ENCODE results near the gene PFN2.

Gene PFN2

GRCh38 chr3:149919509-149919908 lies 51.2 kb downstream of the PFN2 start:
- DNase-seq (ENCODE audit: low read depth, low spot score) = no peak

DNA sequence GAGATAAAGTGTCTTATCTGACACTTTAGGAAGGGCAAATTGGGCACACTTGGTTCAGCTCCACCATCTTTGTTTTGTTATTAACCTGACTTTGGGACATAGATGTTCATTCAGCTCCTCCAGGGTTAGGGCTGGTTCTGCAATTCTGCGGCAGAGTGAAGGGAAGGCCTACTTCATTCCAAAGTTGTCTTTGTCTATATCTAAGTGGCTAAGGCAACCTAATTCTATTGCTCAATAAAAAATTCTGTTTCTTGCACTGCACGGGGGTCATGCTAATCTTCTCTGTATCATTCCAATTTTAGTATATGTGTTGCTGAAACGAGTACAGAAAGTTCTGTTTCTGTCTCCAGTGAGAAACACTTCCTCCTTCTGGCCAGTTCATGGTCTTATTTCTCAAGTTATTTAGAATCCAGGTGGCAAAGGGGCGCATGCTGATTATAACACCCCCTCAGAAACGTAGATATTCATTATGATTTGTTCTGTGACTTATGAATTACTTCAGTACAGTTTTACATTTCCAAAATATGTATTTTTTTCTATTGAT lies 53.5 kb downstream of the PFN2 start:
- DNase-seq (ENCODE audit: low read depth, low spot score) = no peak

All from iPS DF 19.7 (cell line).